Measurements from ENCODE around the gene NUDCD3.

DNA sequence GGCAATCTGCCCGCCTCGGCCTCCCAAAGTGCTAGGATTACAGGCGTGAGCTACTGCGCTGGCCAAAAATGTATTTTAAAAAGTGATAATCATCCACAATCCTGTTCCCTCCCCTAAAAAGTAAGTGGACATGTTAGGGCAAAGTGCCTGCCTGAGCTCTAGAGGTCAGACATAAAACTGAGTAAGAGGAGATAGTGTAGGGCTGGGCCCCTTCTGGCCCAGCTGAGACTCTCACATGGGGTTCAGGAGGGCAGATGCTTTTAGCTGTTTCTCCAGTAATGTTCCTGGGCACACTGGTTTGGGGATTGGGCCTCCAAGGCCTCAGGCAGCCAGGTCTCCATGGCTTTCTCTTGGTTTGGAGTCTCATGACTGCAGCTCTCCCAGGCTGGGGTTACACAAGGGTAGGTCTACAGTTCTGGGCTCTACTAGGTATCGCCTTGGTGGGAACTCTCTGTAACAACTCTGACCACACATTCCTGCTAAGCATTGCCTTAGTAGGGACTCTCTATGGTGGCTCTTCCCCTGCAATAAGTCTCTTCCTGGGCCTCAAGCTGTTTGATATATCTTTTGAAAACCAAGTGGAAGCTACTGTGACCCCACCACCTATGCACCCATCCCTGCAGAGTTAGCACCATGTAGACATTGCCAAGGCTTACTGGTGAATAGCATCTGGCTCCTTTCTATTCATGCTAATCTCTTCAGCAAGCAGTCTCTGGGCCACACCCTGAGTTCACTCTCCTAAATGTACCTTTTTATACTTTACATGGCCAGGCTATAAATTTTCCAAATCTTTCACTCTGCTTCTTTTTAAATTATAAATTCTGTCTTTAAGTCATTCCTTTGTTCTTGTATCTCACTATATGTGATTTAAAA lies 6.9 kb upstream of the NUDCD3 start:
- TF ChIP-seq EZH2 (IDR thresholded peaks at IDR 0.05; ENCODE audit: low read depth, unreplicated experiment) (no peak), CTCF (conservative IDR thresholded peaks at IDR 0.05; ENCODE audit: low read depth in 2 of 2) (no peak), CREB1 (CRISPR knock-in tag; IDR thresholded peaks at IDR 0.05; ENCODE audit: low read depth) (no peak)
